Left kidney (tissue), 2 donors: ENCODE measurements around the gene CROCC. TPM values are rescaled to one million over a fixed set of nuclear protein-coding genes. Genes with fewer than 3 reads are reported as not detected.

Experiments
- DNase-seq: peaks from one replicate; pipeline ENCODE4 v3.0.0-alpha.2; 2013
- polyA plus RNA-seq: library from polyadenylated mRNA; unstranded; fragments of 120-200 nt; gene quantifications from one replicate; pipeline ENCODE4 v1.2.1, GENCODE V29; 2013; ENCODE audit not compliant: insufficient read length

CROCC gene
- polyA plus RNA-seq, 1 donor, result 46.7 TPM

- peak; percentile 67 for DNase-seq
These were observed 89.9 kb downstream of the CROCC start, which contains the start of gene ATP13A2 for GRCh38 chr1:17011439-17012307. Gene ATP13A2 (minus strand): TSS chr1:17011928. CDS start chr1:17011738, 190 bp downstream.

GRCh38 chr1:17012775-17013490 is 91.2 kb downstream of the CROCC start:
- no peak for DNase-seq

GRCh38 chr1:17013491-17014320 is 92.0 kb downstream of the CROCC start:
- no peak for DNase-seq

GRCh38 chr1:17014671-17015567 is 93.2 kb downstream of the CROCC start:
- no peak for DNase-seq

GRCh38 chr1:17016317-17016661 is 94.6 kb downstream of the CROCC start:
- no peak for DNase-seq

- DNase-seq, result no peak
These were observed 95.7 kb downstream of the CROCC start for GRCh38 chr1:17017435-17017834.

GRCh38 chr1:17018849-17019248 is 97.1 kb downstream of the CROCC start:
- no peak for DNase-seq

- DNase-seq, result no peak
These were observed 98.8 kb downstream of the CROCC start for GRCh38 chr1:17020502-17020901.

GRCh38 chr1:17021896-17022295 is 100.2 kb downstream of the CROCC start:
- no peak for DNase-seq

Other genes starting within 250 kb of the CROCC start
- 1.9 TPM for gene RNU1-4, start 181.4 kb upstream of the CROCC start, polyA plus RNA-seq
- 1.9 TPM for gene RNU1-2, start 26.0 kb upstream of the CROCC start, polyA plus RNA-seq
- 180 TPM for gene MFAP2, start 58.7 kb downstream of the CROCC start, polyA plus RNA-seq
- 30.4 TPM for gene ATP13A2, start 90.0 kb downstream of the CROCC start, polyA plus RNA-seq
- gene SDHB, start 132.1 kb downstream of the CROCC start, polyA plus RNA-seq, result 168 TPM
- gene PADI2, start 197.5 kb downstream of the CROCC start, polyA plus RNA-seq, result 2.7 TPM